ENCODE data around the gene CCDC126.

Gene CCDC126

GRCh38 chr7:23593706-23594105 is 3.5 kb upstream of the CCDC126 start:
- H3K4me3 ChIP-seq (ENCODE audit: low read depth, low read length) = no peak overlapping the region
- TF ChIP-seq, protein P1, sequence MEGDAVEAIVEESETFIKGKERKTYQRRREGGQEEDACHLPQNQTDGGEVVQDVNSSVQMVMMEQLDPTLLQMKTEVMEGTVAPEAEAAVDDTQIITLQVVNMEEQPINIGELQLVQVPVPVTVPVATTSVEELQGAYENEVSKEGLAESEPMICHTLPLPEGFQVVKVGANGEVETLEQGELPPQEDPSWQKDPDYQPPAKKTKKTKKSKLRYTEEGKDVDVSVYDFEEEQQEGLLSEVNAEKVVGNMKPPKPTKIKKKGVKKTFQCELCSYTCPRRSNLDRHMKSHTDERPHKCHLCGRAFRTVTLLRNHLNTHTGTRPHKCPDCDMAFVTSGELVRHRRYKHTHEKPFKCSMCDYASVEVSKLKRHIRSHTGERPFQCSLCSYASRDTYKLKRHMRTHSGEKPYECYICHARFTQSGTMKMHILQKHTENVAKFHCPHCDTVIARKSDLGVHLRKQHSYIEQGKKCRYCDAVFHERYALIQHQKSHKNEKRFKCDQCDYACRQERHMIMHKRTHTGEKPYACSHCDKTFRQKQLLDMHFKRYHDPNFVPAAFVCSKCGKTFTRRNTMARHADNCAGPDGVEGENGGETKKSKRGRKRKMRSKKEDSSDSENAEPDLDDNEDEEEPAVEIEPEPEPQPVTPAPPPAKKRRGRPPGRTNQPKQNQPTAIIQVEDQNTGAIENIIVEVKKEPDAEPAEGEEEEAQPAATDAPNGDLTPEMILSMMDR (IDR thresholded peaks at IDR 0.05; ENCODE audit: low read depth, low read length) = no peak

DNA sequence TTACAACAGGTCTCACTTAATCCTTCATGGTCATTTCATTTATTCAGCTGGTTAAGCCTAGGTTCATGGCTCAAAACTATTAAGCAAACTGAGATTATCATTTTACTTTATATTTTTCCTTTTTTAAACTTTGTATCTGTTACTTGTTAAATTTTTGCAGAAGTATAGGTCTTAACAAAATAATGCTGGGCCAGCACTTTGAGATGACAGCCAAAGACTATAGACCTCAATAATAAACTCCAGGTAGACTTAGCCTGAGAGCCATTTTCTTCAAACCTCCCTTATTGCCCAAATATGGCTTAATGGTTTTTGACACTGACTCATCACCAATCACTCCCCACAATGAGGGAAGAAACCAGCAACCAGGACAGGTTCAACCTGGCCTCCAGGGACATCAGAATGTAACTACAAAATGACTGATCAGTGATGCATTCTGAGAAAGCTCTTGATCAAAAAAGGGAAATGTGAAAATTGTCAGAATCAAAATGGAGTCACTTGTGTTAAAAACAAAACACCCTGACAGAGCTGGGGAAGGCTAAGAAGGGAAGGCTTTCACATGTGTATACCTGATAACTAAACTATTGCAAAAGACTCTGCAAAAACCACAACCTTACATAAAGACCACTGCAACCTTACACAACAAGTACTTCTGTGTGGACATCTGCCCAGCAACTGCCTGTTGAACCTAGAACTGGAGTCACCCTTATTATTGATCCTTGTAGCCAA is 2.1 kb upstream of the CCDC126 start:
- TF ChIP-seq, protein P1 (IDR thresholded peaks at IDR 0.05; ENCODE audit: low read depth, low read length) = no peak
- H3K4me3 ChIP-seq (ENCODE audit: low read depth, low read length) = no peak overlapping the region

- TF ChIP-seq, protein P1 (IDR thresholded peaks at IDR 0.05; ENCODE audit: low read depth, low read length) = no peak
- H3K4me3 ChIP-seq (ENCODE audit: low read depth, low read length) = peak overlapping the region; percentile 90
Observed at GRCh38 chr7:23598296-23598695, 1.1 kb downstream of the CCDC126 start.

- no peak overlapping the region for H3K4me3 ChIP-seq (ENCODE audit: low read depth, low read length)
- TF ChIP-seq, protein P1 (IDR thresholded peaks at IDR 0.05; ENCODE audit: low read depth, low read length) = no peak
Observed at GRCh38 chr7:23600236-23600635, 3.1 kb downstream of the CCDC126 start.

DNA sequence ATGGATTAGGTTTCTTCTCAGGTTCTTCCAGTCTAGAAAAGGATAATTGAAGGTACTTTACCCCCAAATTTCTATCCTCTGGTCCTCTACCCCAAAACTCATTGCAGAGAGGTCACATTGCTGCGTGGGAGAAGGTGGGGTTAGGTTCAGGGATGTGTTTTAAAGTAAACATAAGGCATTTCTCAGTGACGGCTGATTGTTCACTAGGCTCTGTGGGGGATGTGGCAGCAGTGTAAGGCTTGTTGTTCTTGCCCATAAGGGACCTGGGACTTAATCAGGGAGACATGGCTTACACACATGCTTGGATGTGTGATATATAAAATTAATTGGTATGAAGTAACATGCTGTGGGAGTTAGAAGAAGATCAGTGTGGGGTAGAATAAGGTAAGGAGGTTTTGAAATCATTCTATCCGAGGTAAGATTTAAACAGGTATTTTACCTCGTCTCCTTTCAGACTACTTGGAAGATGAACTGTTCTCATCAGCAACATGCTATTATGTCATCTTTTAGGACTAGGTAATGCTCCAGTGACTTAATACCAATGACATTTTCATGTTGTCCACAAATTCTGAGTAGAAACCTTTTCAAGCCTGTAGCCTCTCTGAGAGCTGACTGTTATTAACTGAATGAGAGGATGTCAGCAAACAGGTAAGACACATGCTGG is 6.6 kb downstream of the CCDC126 start:
- TF ChIP-seq, protein P1 (IDR thresholded peaks at IDR 0.05; ENCODE audit: low read depth, low read length) = no peak
- H3K4me3 ChIP-seq (ENCODE audit: low read depth, low read length) = no peak overlapping the region

DNA sequence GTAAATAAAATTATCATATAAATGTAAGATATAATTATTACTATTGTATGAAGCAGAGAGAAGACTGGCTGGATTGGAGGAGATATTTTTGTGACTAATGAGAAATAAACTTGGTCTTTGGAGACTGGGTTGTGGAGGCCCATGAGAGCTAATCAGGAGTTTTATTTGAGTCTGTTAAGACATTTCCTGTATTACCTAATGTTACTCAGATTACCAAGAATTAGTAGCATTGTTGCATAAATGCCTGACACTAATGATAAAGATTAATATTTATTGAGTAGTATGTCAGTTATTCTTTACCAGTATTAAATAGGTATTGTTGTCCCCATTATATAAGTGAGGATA is 7.1 kb downstream of the CCDC126 start:
- TF ChIP-seq, protein P1 (IDR thresholded peaks at IDR 0.05; ENCODE audit: low read depth, low read length) = no peak
- no peak overlapping the region for H3K4me3 ChIP-seq (ENCODE audit: low read depth, low read length)

DNA sequence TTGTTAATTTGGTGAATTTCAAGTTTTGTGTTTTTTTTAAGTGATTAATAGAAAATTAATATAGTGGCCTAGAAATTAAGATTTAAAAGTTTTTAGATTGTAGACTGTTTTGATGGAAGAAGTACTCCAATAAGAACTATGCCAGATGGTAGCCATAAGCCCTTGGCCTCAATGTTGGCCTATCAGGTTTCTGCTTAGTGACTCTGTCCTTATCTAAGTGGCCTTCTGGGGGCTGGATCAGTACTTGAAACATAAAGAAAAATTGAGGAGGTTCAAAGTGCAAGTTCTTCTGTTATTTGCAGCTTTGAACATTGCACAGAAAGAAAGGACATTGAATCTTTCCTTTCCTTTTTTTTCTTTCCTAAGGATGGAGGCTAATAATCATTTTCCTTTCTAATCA is 9.9 kb downstream of the CCDC126 start:
- TF ChIP-seq, protein P1 (IDR thresholded peaks at IDR 0.05; ENCODE audit: low read depth, low read length) = no peak
- no peak overlapping the region for H3K4me3 ChIP-seq (ENCODE audit: low read depth, low read length)
